ENCODE data around the gene PLD1.
A peak's percentile ranks its signal among the peaks of the same experiment; 100 is the strongest.
"Not testable (repeated sequence)": the region's sequence is repeated elsewhere in the genome, so short reads cannot be mapped to it uniquely, and the experiment has no call there.

Gene PLD1

GRCh38 chr3:171821044-171821443 is 10.8 kb upstream of the PLD1 start:
- DNase-seq (ENCODE audit: extremely low spot score) = no peak
- TF ChIP-seq CTCF (IDR thresholded peaks at IDR 0.05; ENCODE audit: control extremely low read depth, extremely low read depth, low read depth, missing control alignments) = no peak
- ChIA-PET CTCF (interaction anchor here (1.3 kb wide), 1 partner anchor 19 kb away, joined by 3 read pairs; no protein-coding TSS in a partner anchor), POLR2A (no interaction called here)

- ChIA-PET POLR2A (no interaction called here), CTCF (interaction anchor here (0.6 to 2.1 kb wide), 5 partner anchors 11 to 68 kb away, joined by 3 to 7 read pairs (median 3); no protein-coding TSS in a partner anchor)
- no peak for TF ChIP-seq CTCF (IDR thresholded peaks at IDR 0.05; ENCODE audit: control extremely low read depth, extremely low read depth, low read depth, missing control alignments)
- no peak for DNase-seq (ENCODE audit: extremely low spot score)
Measured at GRCh38 chr3:171817074-171817800, 7.0 kb upstream of the PLD1 start.

- TF ChIP-seq CTCF (IDR thresholded peaks at IDR 0.05; ENCODE audit: control extremely low read depth, extremely low read depth, low read depth, missing control alignments) = no peak
- no peak for DNase-seq (ENCODE audit: extremely low spot score)
- POLR2A ChIA-PET = no interaction called here
- CTCF ChIA-PET = no interaction called here
Measured at GRCh38 chr3:171815973-171816595, 5.8 kb upstream of the PLD1 start.

GRCh38 chr3:171814662-171815061 is 4.4 kb upstream of the PLD1 start:
- POLR2A ChIA-PET; DNase-seq (ENCODE audit: extremely low spot score): not testable (repeated sequence)
- CTCF ChIA-PET = interaction anchor here (0.7 to 1.1 kb wide), 2 partner anchors 16 to 26 kb away, joined by 3 to 4 read pairs; no protein-coding TSS in a partner anchor

GRCh38 chr3:171813897-171814460 is 3.7 kb upstream of the PLD1 start:
- ChIA-PET POLR2A (no interaction called here), CTCF (interaction anchor here (0.7 to 1.1 kb wide), 2 partner anchors 16 to 25 kb away, joined by 3 to 4 read pairs; no protein-coding TSS in a partner anchor)
- peak; percentile 25 for DNase-seq (ENCODE audit: extremely low spot score)
- TF ChIP-seq CTCF (IDR thresholded peaks at IDR 0.05; ENCODE audit: control extremely low read depth, extremely low read depth, low read depth, missing control alignments) = no peak

GRCh38 chr3:171813278-171813896 is 3.1 kb upstream of the PLD1 start:
- no peak for DNase-seq (ENCODE audit: extremely low spot score)
- ChIA-PET CTCF (interaction anchor here (1.1 kb wide), 1 partner anchor 17 kb away, joined by 4 read pairs; no protein-coding TSS in a partner anchor), POLR2A (no interaction called here)
- TF ChIP-seq CTCF (IDR thresholded peaks at IDR 0.05; ENCODE audit: control extremely low read depth, extremely low read depth, low read depth, missing control alignments) = no peak

Measured in GM10248 (cell line).